ENCODE measurements around the gene HS3ST4.

The HS3ST4 gene

DNA sequence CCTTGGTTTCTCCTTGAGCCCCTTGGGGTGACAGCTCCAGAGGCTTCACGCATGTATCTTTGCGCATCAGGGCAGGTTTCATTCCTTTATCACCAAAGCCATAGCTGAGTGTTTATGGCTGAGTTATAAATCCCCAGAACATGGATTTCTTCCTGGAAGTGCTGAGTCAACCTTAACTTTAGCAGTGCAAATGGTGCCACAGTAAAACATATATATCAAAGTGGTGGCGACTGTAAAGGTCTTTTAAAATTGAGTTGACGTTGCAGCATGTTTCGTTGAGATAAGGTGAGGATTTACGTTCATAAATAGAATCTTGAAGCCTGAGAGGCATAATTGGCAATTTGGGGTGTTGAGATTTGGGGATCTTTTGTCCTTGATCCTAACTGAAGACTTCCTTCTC lies 214.1 kb downstream of the HS3ST4 start:
- H3K9ac ChIP-seq (ENCODE audit: low read depth, low read length), result no peak overlapping the region
- DNase-seq (no peak), ATAC-seq (ENCODE audit: insufficient read depth, low read depth) (no peak)
- TF ChIP-seq, protein P1, sequence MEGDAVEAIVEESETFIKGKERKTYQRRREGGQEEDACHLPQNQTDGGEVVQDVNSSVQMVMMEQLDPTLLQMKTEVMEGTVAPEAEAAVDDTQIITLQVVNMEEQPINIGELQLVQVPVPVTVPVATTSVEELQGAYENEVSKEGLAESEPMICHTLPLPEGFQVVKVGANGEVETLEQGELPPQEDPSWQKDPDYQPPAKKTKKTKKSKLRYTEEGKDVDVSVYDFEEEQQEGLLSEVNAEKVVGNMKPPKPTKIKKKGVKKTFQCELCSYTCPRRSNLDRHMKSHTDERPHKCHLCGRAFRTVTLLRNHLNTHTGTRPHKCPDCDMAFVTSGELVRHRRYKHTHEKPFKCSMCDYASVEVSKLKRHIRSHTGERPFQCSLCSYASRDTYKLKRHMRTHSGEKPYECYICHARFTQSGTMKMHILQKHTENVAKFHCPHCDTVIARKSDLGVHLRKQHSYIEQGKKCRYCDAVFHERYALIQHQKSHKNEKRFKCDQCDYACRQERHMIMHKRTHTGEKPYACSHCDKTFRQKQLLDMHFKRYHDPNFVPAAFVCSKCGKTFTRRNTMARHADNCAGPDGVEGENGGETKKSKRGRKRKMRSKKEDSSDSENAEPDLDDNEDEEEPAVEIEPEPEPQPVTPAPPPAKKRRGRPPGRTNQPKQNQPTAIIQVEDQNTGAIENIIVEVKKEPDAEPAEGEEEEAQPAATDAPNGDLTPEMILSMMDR (IDR thresholded peaks at IDR 0.05; ENCODE audit: borderline replicate concordance, extremely low read depth, low read length, poor library complexity, severe bottlenecking), result no peak
- TF ChIP-seq EZH2 (IDR thresholded peaks at IDR 0.05; ENCODE audit: borderline replicate concordance, low read depth, low read length, severe bottlenecking), result no peak
- H3K27ac ChIP-seq (ENCODE audit: low read length), result no peak overlapping the region
- H3K27me3 ChIP-seq (ENCODE audit: insufficient read depth, low read length, poor library complexity), result peaks cover 3% of the 10 kb centered on the region
- no peaks in the 10 kb centered on the region for H3K79me2 ChIP-seq (ENCODE audit: insufficient read depth, low read length)
- no peaks in the 10 kb centered on the region for H3K9me3 ChIP-seq (ENCODE audit: insufficient read depth, low read length, severe bottlenecking)
- no peak overlapping the region for H3K4me2 ChIP-seq (ENCODE audit: insufficient read depth, low read length)
- H3K4me3 ChIP-seq (ENCODE audit: low read depth in 1 of 2, low read length in 2 of 2), result no peak overlapping the region
- no peak overlapping the region for H2AFZ ChIP-seq (ENCODE audit: low read depth, low read length)
- H3K36me3 ChIP-seq (ENCODE audit: insufficient read depth, low read length), result no peaks in the 10 kb centered on the region
- H3K4me1 ChIP-seq (ENCODE audit: insufficient read depth, low read length), result no peaks in the 10 kb centered on the region
- H4K20me1 ChIP-seq (ENCODE audit: insufficient read depth, low read length), result no peaks in the 10 kb centered on the region

DNA sequence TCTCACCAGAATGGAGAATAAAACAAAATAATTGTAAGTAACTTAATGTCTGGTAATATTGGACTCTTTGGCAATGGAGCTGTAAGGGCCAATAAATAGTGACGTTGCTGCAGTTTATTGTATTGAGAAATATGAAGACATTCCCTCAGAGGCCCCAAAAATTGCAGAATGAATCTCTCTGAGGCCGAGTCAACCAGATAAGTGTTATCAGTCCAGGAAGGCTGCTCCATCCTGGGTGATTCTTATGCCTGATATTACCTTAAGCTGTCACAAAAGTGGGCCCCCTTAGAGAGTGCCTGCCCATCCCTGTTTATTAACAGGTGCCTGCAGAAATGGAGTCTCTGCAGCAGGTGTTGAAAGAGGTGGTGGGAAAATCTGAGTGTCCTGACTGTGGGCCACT lies 219.2 kb downstream of the HS3ST4 start:
- ATAC-seq (ENCODE audit: insufficient read depth, low read depth) (no peak), DNase-seq (no peak)
- no peaks in the 10 kb centered on the region; the same call in 1 of the 2 replicates for H4K20me1 ChIP-seq (ENCODE audit: insufficient read depth, low read length)
- no peaks in the 10 kb centered on the region for H3K36me3 ChIP-seq (ENCODE audit: insufficient read depth, low read length)
- no peaks in the 10 kb centered on the region for H3K9me3 ChIP-seq (ENCODE audit: insufficient read depth, low read length, severe bottlenecking)
- no peak overlapping the region for H3K4me3 ChIP-seq (ENCODE audit: low read depth in 1 of 2, low read length in 2 of 2)
- H3K27me3 ChIP-seq (ENCODE audit: insufficient read depth, low read length, poor library complexity), result peaks cover 3% of the 10 kb centered on the region
- TF ChIP-seq, protein P1 (IDR thresholded peaks at IDR 0.05; ENCODE audit: borderline replicate concordance, extremely low read depth, low read length, poor library complexity, severe bottlenecking), result no peak
- no peak for TF ChIP-seq EZH2 (IDR thresholded peaks at IDR 0.05; ENCODE audit: borderline replicate concordance, low read depth, low read length, severe bottlenecking)
- H3K4me2 ChIP-seq (ENCODE audit: insufficient read depth, low read length), result no peak overlapping the region
- no peaks in the 10 kb centered on the region for H3K4me1 ChIP-seq (ENCODE audit: insufficient read depth, low read length)
- H2AFZ ChIP-seq (ENCODE audit: low read depth, low read length), result no peak overlapping the region
- H3K9ac ChIP-seq (ENCODE audit: low read depth, low read length), result no peak overlapping the region
- H3K79me2 ChIP-seq (ENCODE audit: insufficient read depth, low read length), result no peaks in the 10 kb centered on the region
- H3K27ac ChIP-seq (ENCODE audit: low read length), result no peak overlapping the region

GRCh38 chr16:25912321-25912720 lies 220.6 kb downstream of the HS3ST4 start:
- no peak overlapping the region for H3K4me2 ChIP-seq (ENCODE audit: insufficient read depth, low read length)
- no peak for ATAC-seq (ENCODE audit: insufficient read depth, low read depth)

More at GRCh38 chr16:25912321-25912720, 220.6 kb downstream of the HS3ST4 start:
- Histone ChIP-seq H2AFZ (ENCODE audit: low read depth, low read length) (no peak overlapping the region), H3K9ac (ENCODE audit: low read depth, low read length) (no peak overlapping the region), H3K4me1 (ENCODE audit: insufficient read depth, low read length) (no peaks in the 10 kb centered on the region), H3K4me3 (ENCODE audit: low read depth in 1 of 2, low read length in 2 of 2) (no peak overlapping the region), H3K9me3 (ENCODE audit: insufficient read depth, low read length, severe bottlenecking) (no peaks in the 10 kb centered on the region), H3K36me3 (ENCODE audit: insufficient read depth, low read length) (no peaks in the 10 kb centered on the region), H4K20me1 (ENCODE audit: insufficient read depth, low read length) (no peaks in the 10 kb centered on the region; the same call in 1 of the 2 replicates), H3K27ac (ENCODE audit: low read length) (no peak overlapping the region), H3K79me2 (ENCODE audit: insufficient read depth, low read length) (no peaks in the 10 kb centered on the region), H3K27me3 (ENCODE audit: insufficient read depth, low read length, poor library complexity) (peaks cover 3% of the 10 kb centered on the region)
- no peak for DNase-seq
- no peak for TF ChIP-seq EZH2 (IDR thresholded peaks at IDR 0.05; ENCODE audit: borderline replicate concordance, low read depth, low read length, severe bottlenecking)
- TF ChIP-seq, protein P1 (IDR thresholded peaks at IDR 0.05; ENCODE audit: borderline replicate concordance, extremely low read depth, low read length, poor library complexity, severe bottlenecking), result no peak
